A549 (cell line): Measurements from ENCODE around the gene IZUMO4. TPM values are rescaled to one million over a fixed set of nuclear protein-coding genes. Genes with fewer than 3 reads are reported as not detected.

Source experiments
- ATAC-seq, 2 experiments: fragments of 200-7000 bp in 1 of 2; fragments of >200 bp in 1 of 2; cut with Nextera tagmentation in 1 of 2; cut with Tn5 transposase in 1 of 2; 3 replicates each; pipeline versions ENCODE4 v1.8.0 to v1.9.1; 2018 to 2020; ENCODE audit warnings: mild to moderate bottlenecking in 1 of 2, moderate library complexity in 1 of 2
- CTCF ChIA-PET: fragments of 300-600 bp; sonication (Branson Sonifier 250); formaldehyde crosslinking; extraction: SDS; loops from one replicate; lab custom pipeline; 2021; ENCODE audit warnings: antibody characterized with exemption, inconsistent platforms; lab: Yijun Ruan, JAX
- POLR2A ChIA-PET: fragments of 350-600 bp; formaldehyde crosslinking; extraction: SDS; loops from one replicate; lab custom pipeline; 2021; ENCODE audit warnings: antibody characterized with exemption, inconsistent platforms; lab: Yijun Ruan, JAX
- DNase-seq, 2 experiments: peaks; one replicate each; pipeline versions ENCODE4 v3.0.0 to v3.0.0-alpha.2; 2011 to 2016; ENCODE audit warnings: low read depth in 1 of 2, low spot score in 1 of 2
- FAIRE-seq: peaks from 2 replicates; lab custom pipeline; 2011; peaks lifted over from hg19 to GRCh38; lab: Jason Lieb, UNC
- H3K27ac ChIP-seq, 2 experiments: fragments of >200 bp; sonication (Bioruptor Twin); formaldehyde crosslinking; 3 replicates each; pipeline ENCODE4 v1.5.1; 2016 to 2017
- H3K4me1 ChIP-seq: fragments of >200 bp; sonication (Bioruptor Twin); formaldehyde crosslinking; 3 replicates; pipeline ENCODE4 v1.6.1; 2016
- H3K4me2 ChIP-seq: fragments of >200 bp; sonication (Bioruptor Twin); formaldehyde crosslinking; 3 replicates; pipeline ENCODE4 v1.6.1; 2016
- H3K4me3 ChIP-seq: fragments of >200 bp; sonication (Bioruptor Twin); formaldehyde crosslinking; 3 replicates; pipeline ENCODE4 v1.5.1; 2016
- H3K9me3 ChIP-seq: fragments of >200 bp; sonication (Bioruptor Twin); formaldehyde crosslinking; 3 replicates; pipeline ENCODE4 v1.6.1; 2016
- BCL3 ChIP-seq: fragments of >200 bp; sonication (Bioruptor Twin); formaldehyde crosslinking; IDR thresholded peaks from 3 replicates; pipeline ENCODE4 v1.6.1; 2016
- BHLHE40 ChIP-seq: IDR thresholded peaks from 2 replicates; pipeline ENCODE4 v1.6.1; 2012; ENCODE audit warnings: low read depth, low read length, inconsistent platforms
- CBX2 ChIP-seq: fragments of 200-600 bp; sonication (generic); IDR thresholded peaks from 2 replicates; pipeline ENCODE4 v1.6.1; 2016; ENCODE audit warnings: low read depth, mild to moderate bottlenecking, borderline replicate concordance
- CEBPB ChIP-seq, 2 experiments: fragments of >200 bp in 1 of 2; sonication (Bioruptor Twin) in 1 of 2; formaldehyde crosslinking in 1 of 2; IDR thresholded peaks; 2 replicates each; pipeline ENCODE4 v1.6.1; 2012 to 2016
- CHD2 ChIP-seq: fragments of 150-350 bp; IDR thresholded peaks from 2 replicates; pipeline ENCODE4 v1.6.1; 2014; ENCODE audit warnings: low read length; ENCODE audit not compliant: partially characterized antibody
- E2F6 ChIP-seq: IDR thresholded peaks from 2 replicates; pipeline ENCODE4 v1.6.1; 2012; ENCODE audit warnings: low read depth, borderline replicate concordance
- EP300 ChIP-seq, 2 experiments: fragments of >200 bp; sonication (Bioruptor Twin); formaldehyde crosslinking; IDR thresholded peaks; 2 replicates in 1 of 2; 3 replicates in 1 of 2; pipeline ENCODE4 v1.6.1; 2016 to 2017
- FOSL2 ChIP-seq, 2 experiments: fragments of 450-650 bp in 1 of 2; fragments of >200 bp in 1 of 2; sonication (Bioruptor Twin) in 1 of 2; formaldehyde crosslinking; IDR thresholded peaks; 2 replicates each; pipeline versions ENCODE4 v1.5.0 to v1.6.1; 2016 to 2020; ENCODE audit warnings: mild to moderate bottlenecking in 1 of 2, moderate library complexity in 1 of 2
- HDAC2 ChIP-seq: fragments of 200-600 bp; sonication (generic); IDR thresholded peaks from 2 replicates; pipeline ENCODE4 v1.6.1; 2016
- HES2 ChIP-seq: fragments of >200 bp; sonication (Bioruptor Twin); formaldehyde crosslinking; IDR thresholded peaks from 2 replicates; pipeline ENCODE4 v1.6.1; 2016
- HEYL ChIP-seq: fragments of 250-450 bp; sonication (Bioruptor Pico); IDR thresholded peaks from 2 replicates; pipeline ENCODE4 v1.8.0; 2021; ENCODE audit warnings: mild to moderate bottlenecking, moderate library complexity
- HOXB13 ChIP-seq: fragments of 250-450 bp; sonication (Bioruptor Pico); IDR thresholded peaks from 2 replicates; pipeline ENCODE4 v1.5.0; 2020; ENCODE audit warnings: low read depth, mild to moderate bottlenecking, moderate library complexity
- JUN ChIP-seq, 2 experiments: fragments of >200 bp; sonication (Bioruptor Twin); formaldehyde crosslinking; IDR thresholded peaks; 2 replicates in 1 of 2; 3 replicates in 1 of 2; pipeline ENCODE4 v1.6.1; 2016 to 2017
- JUNB ChIP-seq: fragments of >200 bp; sonication (Bioruptor Twin); formaldehyde crosslinking; IDR thresholded peaks from 2 replicates; pipeline ENCODE4 v1.6.1; 2016
- MAX ChIP-seq: IDR thresholded peaks from 2 replicates; pipeline ENCODE4 v1.6.1; 2012
- MAZ ChIP-seq: fragments of 150-350 bp; IDR thresholded peaks from 2 replicates; pipeline ENCODE4 v1.6.1; 2014; ENCODE audit warnings: antibody characterized with exemption, low read depth, low read length, borderline replicate concordance
- MYC ChIP-seq: IDR thresholded peaks from 2 replicates; pipeline ENCODE4 v1.6.1; 2012; ENCODE audit warnings: mild to moderate bottlenecking, inconsistent platforms, low read length, improper control_type of control experiment, borderline replicate concordance
- NPAS2 ChIP-seq: fragments of 250-450 bp; sonication (Bioruptor Pico); IDR thresholded peaks from 2 replicates; pipeline ENCODE4 v1.8.0; 2022; ENCODE audit warnings: mild to moderate bottlenecking, moderate library complexity, borderline replicate concordance
- PBX3 ChIP-seq: IDR thresholded peaks from 2 replicates; pipeline ENCODE4 v1.6.1; 2012
- POLR2A ChIP-seq: IDR thresholded peaks from 2 replicates; pipeline ENCODE4 v1.6.1; 2012; ENCODE audit warnings: mild to moderate bottlenecking, low read length
- RFX5 ChIP-seq: fragments of 450-650 bp; IDR thresholded peaks from 2 replicates; pipeline ENCODE4 v1.7.1; 2014; ENCODE audit warnings: antibody characterized with exemption, mild to moderate bottlenecking, moderate library complexity
- RNF2 ChIP-seq: fragments of 200-600 bp; sonication (generic); IDR thresholded peaks from 2 replicates; pipeline ENCODE4 v1.6.1; 2016; ENCODE audit warnings: low read depth, mild to moderate bottlenecking, antibody characterized with exemption, moderate library complexity, borderline replicate concordance
- SMC3 ChIP-seq: fragments of >200 bp; sonication (Bioruptor Twin); formaldehyde crosslinking; IDR thresholded peaks from 3 replicates; pipeline ENCODE4 v1.6.1; 2018; ENCODE audit warnings: inconsistent platforms
- TP53 ChIP-seq: fragments of 250-450 bp; sonication (Bioruptor Pico); IDR thresholded peaks from 2 replicates; pipeline ENCODE4 v1.5.0; 2021; ENCODE audit warnings: mild to moderate bottlenecking, moderate library complexity
- WGBS: methylation state at CpG from one replicate; pipeline ENCODE4 v1.1.6; 2017; ENCODE audit errors: missing lambda C conversion rate; 5-methylcytosine and 5-hydroxymethylcytosine counted together
- polyA plus RNA-seq, 4 experiments: library from polyadenylated mRNA; depleted of rRNA in 3 of 4; stranded (reverse); fragments of >200 nt; fragmentation: RNase III in 1 of 4; extraction: RNeasy Plus Mini Kit Qiagen cat#74134 plus additional on column Dnase treatment in 1 of 4; gene quantifications; 2 replicates in 3 of 4; 3 replicates in 1 of 4; pipeline ENCODE4 v1.2.3, GENCODE V29; 2011 to 2017

IZUMO4 gene
- polyA plus RNA-seq, 2 of the 4 experiments (the other 2 are of a cell fraction) = 0.36 to 1.0 TPM

GRCh38 chr19:2057484-2058469 lies 38.9 kb upstream of the IZUMO4 start:
- no peak overlapping the region for H3K4me3 ChIP-seq
- no peak for FAIRE-seq
- no peak for ATAC-seq
- no peak for DNase-seq
- no peak for TF ChIP-seq HDAC2
- no peak for TF ChIP-seq HEYL
- no peak for TF ChIP-seq E2F6
- TF ChIP-seq BHLHE40 = no peak
- TF ChIP-seq RNF2 = no peak
- TF ChIP-seq CBX2 = no peak
- TF ChIP-seq FOSL2 (IDR thresholded peaks at IDR 0.05) = no peak
- TF ChIP-seq FOSL2 (CRISPR knock-in tag; IDR thresholded peaks at IDR 0.05) = no peak
- no peak for TF ChIP-seq RFX5
- WGBS = 79% methylated on average over 7 of the region's 23 CpGs
- peak overlapping the region; percentile 100; the same call in 2 of the 3 replicates for H3K4me2 ChIP-seq
- ChIA-PET POLR2A (no interaction called here), CTCF (interaction anchor here (0.8 to 3.8 kb wide), 5 partner anchors 11 to 129 kb away, joined by 3 to 24 read pairs (median 3); no protein-coding TSS in a partner anchor)
- H3K9me3 ChIP-seq = no peaks in the 10 kb centered on the region
- peak overlapping the region; percentile 99 to 100 for H3K27ac ChIP-seq
- peaks cover 63% of the 10 kb centered on the region for H3K4me1 ChIP-seq

- H3K9me3 ChIP-seq = no peaks in the 10 kb centered on the region
- 67% methylated on average over 25 of the region's 27 CpGs for WGBS
- ChIA-PET POLR2A (interaction anchor here (0.9 to 2.8 kb wide), 3 partner anchors 17 to 26 kb away, joined by 3 to 13 read pairs (median 6); no protein-coding TSS in a partner anchor), CTCF (interaction anchor here (0.6 to 3.8 kb wide), 4 partner anchors 10 to 130 kb away, joined by 3 to 24 read pairs (median 4); no protein-coding TSS in a partner anchor)
- peak overlapping the region; percentile 99 for H3K4me2 ChIP-seq
- peak overlapping the region; percentile 99 to 100 for H3K27ac ChIP-seq
- 0 out of 3 replicates have a peak overlapping the region, but pooled peaks have one; percentile 16 for H3K4me3 ChIP-seq
- DNase-seq (no peak), FAIRE-seq (no peak), ATAC-seq (no peak)
- TF ChIP-seq MAZ = no peak
- peaks cover 63% of the 10 kb centered on the region for H3K4me1 ChIP-seq
Observed at GRCh38 chr19:2058570-2059421, 37.9 kb upstream of the IZUMO4 start.

GRCh38 chr19:2059422-2060201 lies 37.1 kb upstream of the IZUMO4 start:
- peaks cover 62% of the 10 kb centered on the region for H3K4me1 ChIP-seq
- TF ChIP-seq NPAS2 (CRISPR knock-in tag) (no peak), TP53 (no peak), MAX (peak; percentile 91), HES2 (no peak), HOXB13 (CRISPR knock-in tag) (peak; percentile 59; the same call in 1 of the 2 replicates), SMC3 (peak; percentile 26; the same call in 1 of the 3 replicates), FOSL2 (IDR thresholded peaks at IDR 0.05) (peak; percentile 37; the same call in 1 of the 2 replicates), FOSL2 (CRISPR knock-in tag; IDR thresholded peaks at IDR 0.05) (peak; percentile 70), BCL3 (peak; percentile 18; the same call in 1 of the 3 replicates), EP300 (IDR thresholded peaks at IDR 0.05) (peak; percentile 38 to 68; a peak in 1 of 5 replicates), JUNB (peak; percentile 49), CEBPB (IDR thresholded peaks at IDR 0.05) (peak; percentile 47 to 71; a peak in 3 of 4 replicates), PBX3 (no peak), MYC (peak; percentile 81), POLR2A (peak; percentile 9; the same call in 1 of the 2 replicates), CHD2 (no peak), JUN (IDR thresholded peaks at IDR 0.05) (peak in 1 of 2 experiments; percentile 90; a peak in 3 of 5 replicates)
- CTCF ChIA-PET = interaction anchor here (0.6 to 3.8 kb wide), 3 partner anchors 9 to 94 kb away, joined by 3 to 24 read pairs (median 9); no protein-coding TSS in a partner anchor
- peak; percentile 65 to 76 for ATAC-seq
- peak overlapping the region; percentile 99 to 100 for H3K27ac ChIP-seq
- no peaks in the 10 kb centered on the region for H3K9me3 ChIP-seq
- peak; percentile 60 to 93 for DNase-seq
- peak overlapping the region; percentile 99 for H3K4me2 ChIP-seq
- POLR2A ChIA-PET = interaction anchor here (0.9 to 2.8 kb wide), 3 partner anchors 18 to 27 kb away, joined by 3 to 13 read pairs (median 6); no protein-coding TSS in a partner anchor
- WGBS = 2% methylated on average over 7 of the region's 24 CpGs
- FAIRE-seq = no peak
- H3K4me3 ChIP-seq = peak overlapping the region; percentile 50; the same call in 2 of the 3 replicates
